DMS79 (cell line): ENCODE measurements around the gene MAP4K3.
"Not testable (repeated sequence)": the region's sequence is repeated elsewhere in the genome, so short reads cannot be mapped to it uniquely, and the experiment has no call there.

ENCODE experiments used
- DNase-seq: peaks from one replicate; lab custom pipeline; 2025; lab: John Stamatoyannopoulos, UW

MAP4K3 gene

DNA sequence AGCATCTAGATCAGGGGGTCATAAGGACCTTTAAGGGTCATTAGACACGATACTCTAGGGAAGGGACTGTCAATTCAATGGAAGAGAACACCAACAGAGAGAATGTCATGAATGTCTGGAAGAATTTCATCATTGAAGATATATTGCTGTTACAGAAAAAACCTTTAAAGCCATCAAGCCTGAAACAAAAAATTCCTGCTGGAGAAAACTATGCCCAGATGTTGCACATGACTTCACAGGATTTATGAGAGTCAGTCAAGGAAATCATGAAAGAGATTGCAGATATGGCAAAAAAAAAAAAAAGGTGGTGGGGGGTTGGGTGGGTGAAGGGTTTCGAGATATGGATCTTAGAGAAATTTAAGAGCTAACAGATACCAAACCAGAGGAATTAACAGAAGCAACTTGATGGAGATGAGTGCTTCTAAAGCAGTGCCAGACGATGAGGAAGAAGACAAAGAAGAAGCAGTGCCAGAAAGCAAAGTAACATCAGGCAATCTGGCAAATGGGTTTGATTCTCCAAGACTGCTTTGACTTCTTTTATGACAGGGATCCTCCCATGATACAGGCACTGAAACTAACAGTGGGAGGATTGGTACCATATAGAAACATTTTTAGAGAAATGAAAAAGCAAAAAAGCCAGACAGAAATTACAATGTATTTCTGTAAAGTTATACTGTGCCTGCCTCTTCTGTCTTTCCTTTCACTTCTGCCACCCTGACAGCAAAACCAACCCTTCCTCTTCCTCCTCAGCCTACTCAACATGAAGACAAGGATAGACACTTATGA, 28.5 kb downstream of the MAP4K3 start:
- no peak for DNase-seq

DNA sequence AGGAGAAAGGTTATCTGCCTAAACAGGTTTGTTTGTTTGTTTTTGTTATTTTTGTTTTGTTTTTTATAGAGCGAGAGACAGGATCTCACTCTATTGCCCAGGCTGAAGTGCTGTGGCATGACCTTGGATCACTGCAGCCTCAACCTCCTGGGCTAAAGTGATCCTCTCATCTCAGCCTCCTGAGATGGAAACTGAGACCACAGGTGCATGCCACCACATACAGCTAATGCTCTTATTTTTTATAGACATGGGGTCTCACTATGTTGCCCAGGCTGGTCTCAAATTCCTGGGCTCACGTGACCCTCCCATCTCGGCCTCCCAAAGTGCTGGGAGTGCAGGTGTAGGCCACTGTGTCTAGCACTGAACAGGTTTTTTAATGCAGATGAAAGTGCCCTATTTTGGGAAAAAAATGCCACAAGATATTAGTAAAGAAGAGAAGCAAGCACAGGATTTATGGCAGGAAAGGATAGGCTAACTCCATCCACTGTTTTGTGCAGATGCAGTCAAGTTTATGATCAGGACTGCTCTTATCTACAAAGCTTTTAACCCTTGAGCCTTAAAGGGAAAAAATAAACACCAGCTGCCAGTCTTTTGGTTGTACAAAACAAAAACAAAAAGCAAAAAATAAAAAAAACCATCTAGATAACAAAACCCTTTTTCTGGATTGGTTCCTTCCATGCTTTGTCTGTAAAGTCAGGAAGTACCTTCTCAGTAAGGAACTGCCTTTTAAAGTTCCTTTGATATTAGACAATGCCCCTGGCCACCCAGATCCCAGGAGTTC, 29.4 kb downstream of the MAP4K3 start:
- no peak for DNase-seq

DNA sequence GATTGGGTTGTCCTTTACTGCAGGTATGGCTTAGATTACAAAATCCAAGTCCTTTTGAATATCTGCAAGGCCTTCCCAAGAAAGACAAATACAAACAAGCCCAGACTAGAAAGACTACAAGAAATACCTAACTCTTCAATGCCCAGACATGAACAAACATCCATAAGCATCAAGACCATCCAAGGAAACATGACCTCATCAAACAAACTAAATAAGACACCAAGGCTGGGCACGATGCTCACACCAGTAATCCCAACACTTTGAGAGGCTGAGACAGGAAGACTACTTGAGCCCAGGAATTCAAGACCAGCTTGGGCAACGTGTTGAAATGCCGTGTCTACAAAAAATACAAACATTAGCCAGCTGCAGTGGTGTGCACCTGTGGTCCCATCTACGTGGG, 31.7 kb downstream of the MAP4K3 start:
- DNase-seq: no peak

DNA sequence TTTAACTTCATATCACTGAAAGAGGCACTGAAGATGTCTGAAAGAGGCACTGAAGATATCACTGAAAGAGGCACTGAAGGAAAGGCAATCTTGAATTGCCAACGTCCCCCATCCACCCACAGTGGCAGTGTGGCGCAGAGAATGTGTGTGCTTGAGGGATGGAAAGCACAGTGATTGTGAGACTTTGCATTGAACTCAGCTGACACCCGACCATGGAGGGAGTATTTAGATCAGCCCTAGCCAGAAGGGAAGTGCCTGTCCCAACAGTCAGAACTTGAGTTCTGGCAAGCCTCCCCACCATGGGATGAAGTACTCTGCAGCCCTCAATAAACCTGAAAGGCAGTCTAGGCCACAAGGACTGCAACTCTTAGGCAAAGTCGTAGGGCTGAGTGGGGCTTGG, 33.8 kb downstream of the MAP4K3 start:
- DNase-seq: no peak

DNA sequence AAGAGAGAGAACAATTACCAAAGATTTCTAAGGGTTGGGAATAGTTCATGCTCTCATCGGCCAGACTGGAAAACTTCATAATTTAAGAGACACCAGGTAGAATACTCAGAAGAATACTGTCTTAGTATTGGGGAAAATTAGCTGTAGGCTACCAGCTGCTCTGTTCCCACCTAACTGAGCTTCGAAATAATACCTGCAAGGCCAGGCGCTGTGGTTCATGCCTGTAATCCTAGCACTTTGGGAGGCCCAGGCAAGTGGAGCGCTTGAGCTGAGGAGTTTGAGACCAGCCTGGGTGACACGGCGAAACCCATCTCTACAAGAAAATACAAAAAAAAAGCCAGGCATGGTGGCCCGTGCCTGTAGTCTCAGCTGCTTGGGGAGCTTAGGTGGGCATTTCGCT, 35.8 kb downstream of the MAP4K3 start:
- no peak for DNase-seq

DNA sequence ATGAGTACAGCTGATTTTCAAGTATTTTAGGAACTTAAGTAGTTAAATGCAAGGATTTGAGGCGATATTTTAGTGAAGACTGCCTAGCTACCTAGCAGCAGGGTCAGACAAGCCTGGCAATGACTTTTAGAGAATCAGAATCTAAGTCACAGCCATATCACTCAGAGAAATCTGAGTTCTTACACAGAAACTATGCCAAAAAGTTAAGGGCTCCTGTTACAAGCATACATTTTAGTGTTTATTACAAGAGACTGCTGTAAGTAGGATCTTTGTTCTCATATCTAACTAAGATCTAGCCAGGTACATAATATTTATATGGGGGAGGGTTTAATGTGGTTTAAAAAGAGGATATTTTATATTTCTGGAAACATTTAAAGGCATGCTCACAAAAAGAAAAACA, 37.5 kb downstream of the MAP4K3 start:
- no peak for DNase-seq

DNA sequence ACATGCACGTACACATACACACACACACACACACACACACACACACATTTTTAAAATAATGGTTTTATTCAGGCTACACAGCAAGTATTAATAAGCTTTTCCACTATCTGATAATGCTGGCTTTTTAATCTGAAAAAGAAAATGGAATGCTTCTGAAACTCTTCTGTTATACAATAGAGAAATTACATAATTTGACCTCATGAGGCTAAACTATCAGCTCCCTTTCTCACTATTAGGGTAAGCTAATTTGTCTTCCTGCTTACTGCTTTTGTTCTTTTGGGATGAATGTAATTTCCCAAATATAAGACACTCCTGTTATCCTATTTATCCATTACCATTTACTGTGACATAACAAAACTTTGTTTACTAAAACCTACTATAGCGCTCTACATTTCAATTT, 41.8 kb downstream of the MAP4K3 start:
- DNase-seq: no peak

DNA sequence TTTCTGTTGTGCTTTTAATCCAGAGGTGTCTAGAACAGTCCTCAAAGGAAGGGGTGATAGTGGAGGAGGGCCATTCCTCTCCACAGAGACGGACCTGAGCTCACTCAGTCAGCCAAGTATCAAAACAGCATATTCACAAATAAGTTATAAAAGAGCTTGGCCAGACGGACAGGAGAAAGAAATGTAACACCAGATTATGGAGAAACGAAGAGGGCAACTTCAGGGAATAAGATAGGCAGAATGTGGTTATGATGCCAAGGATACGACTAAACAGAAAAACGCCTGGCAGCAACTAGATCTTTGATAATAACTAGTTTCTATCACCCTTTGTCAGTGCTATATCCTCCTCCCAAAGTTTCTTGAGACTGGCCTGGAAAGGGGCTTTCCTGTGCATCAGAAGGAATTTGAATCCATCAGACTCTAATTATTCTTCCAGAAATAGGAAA, 42.5 kb downstream of the MAP4K3 start:
- DNase-seq: no peak

DNA sequence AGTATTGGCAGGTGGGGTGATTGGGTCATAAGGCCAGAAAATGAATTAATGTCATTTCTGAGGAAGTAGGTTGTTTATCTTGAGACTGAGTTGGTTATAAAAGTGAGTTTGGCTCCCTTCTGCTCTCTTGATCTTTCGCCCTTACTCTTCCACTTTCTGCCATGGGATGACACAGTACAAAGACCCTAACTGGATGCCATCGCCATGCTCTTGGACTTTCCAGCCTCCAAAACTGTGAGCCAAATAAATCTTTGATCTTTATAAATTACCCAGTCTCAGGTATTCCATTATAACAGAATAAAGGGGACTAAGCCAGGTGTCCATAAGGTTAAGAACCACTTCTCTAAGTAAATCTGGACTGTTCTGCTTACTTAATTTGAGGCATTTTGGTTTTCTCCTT, 44.4 kb downstream of the MAP4K3 start:
- DNase-seq: no peak

DNA sequence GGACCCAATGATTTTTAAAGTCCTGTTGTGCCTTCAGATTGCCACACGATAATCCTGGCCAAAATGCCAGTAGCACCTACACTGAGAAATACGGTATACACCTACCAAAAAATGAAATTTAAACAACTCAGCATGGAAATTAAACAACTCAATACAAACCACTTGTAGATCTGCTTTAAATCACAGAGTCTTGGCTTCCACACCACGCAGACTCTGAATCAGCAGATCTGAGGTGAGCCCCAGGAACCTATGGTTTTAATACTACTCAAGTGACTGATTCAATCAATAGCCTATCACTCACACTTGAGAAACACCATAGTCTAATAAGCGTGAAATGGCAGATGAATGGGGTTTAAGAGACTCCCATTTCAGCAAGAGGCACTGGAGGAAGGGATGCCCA, 46.9 kb downstream of the MAP4K3 start:
- no peak for DNase-seq

DNA sequence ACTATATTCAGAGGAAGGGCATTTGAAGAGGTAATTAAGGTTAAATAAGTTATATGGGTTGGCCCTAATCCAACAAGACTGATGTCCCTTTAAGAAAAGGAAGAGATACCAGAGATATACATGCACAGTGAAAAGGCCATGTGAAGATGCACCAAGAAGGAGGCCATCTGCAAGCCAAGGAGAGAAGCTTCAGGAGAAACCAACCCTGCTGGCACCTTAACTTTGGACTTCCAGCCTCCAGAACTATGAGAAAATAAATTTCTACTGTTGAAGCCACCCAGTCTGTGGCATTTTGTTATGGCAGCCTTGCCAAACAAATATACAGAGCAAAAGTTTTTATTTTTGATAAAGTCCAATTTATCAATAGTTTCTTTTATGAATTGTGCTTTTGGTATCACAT, 51.0 kb downstream of the MAP4K3 start:
- no peak for DNase-seq

DNA sequence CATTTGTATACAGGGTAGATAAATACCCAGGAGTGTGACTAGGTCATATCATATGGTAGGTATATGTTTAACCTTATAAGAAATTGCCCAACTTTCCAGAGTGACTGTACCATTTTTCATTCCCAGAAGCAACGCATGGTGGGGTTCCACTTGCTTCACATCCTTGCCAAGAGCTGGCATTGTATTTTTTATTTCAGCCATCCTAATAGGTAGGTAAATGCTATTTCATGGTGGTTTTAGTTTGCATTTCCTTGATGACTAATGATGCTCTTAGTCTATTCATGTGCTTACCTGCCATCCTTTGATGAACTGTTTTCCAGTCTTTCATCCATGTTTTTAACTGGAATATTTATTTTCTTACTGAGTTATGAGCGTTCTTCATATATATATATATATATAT, 51.9 kb downstream of the MAP4K3 start:
- no peak for DNase-seq

DNA sequence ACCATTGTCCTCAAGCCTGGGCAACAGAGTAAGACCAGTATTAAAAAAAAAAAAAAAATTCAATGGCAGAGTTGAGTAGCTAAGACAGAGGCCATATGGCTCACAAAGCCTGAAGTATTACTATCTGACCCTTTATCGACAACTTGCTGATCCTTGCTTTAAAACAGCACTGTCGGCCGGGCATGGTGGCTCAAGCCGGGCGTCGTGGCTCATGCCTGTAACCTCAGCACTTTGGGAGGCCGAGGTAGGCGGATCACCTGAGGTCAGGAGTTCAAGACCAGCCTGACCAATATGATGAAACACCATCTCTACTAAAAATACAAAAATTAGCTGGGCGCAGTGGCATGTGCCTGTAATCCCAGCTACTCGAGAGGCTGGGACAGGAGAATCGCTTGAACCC, 53.0 kb downstream of the MAP4K3 start:
- not testable (repeated sequence) for DNase-seq

DNA sequence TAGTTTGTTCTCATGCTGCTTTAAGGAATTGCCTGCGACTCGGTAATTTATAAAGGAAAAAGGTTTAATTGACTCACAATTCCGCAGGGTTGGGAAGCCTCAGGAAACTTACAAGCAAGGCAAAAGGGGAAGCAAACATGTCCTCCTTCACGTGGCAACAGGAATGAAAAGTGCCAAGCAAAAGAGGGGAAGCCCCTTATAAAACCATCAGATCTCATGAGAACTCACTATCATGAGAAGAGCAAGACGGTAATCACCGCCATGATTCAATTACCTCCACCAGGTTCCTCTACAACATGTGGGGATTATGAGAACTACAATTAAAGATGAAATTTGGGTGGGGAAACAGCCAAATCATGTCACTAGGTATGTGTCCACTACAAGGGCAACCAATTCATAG, 53.9 kb downstream of the MAP4K3 start:
- no peak for DNase-seq

DNA sequence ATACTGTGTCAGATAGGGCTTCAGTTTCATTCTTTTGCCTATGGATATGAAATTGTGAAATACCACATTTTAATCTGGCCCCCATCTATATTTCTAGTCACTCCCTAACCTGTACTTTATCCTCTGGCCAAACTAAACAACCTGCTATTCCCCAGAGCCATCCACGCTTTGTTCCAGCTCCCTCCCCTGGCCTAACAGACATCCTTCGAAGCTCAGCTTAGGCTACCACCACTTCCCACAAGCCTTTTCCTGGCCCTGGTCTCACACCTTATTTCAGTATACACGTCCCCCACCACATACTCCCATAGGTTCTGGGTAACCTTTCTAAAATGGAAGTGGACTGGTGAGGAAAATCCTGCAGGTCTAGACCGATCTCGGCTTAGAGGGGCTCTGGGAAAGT, 55.4 kb downstream of the MAP4K3 start:
- no peak for DNase-seq

DNA sequence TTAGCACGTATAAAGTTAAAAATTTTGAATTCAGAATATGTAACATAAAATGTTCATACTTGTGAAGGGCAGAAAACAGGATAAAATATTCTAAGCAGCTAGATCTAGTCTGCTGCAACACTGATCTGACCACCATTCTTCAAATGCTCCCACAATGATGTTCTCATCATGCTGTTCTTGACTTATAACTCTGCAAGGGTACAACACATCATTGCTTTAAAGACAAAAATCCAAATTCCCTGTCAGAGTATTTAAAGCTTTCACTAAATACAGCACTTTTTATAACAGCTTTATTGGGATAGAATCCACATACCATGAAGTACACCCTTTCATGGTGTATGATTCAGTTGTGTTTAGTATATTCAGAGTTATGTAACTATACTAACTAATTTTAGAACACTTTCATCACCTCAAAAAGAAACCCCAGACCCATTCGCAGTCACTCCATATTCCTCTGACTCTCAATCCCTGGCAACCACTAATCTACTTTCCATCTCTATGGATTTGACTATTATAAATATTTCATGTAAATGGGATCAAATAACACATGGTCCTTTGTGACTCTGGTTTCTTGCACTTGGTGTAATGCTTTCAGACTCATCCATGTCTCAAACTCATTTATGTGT, 56.4 kb downstream of the MAP4K3 start:
- no peak for DNase-seq

DNA sequence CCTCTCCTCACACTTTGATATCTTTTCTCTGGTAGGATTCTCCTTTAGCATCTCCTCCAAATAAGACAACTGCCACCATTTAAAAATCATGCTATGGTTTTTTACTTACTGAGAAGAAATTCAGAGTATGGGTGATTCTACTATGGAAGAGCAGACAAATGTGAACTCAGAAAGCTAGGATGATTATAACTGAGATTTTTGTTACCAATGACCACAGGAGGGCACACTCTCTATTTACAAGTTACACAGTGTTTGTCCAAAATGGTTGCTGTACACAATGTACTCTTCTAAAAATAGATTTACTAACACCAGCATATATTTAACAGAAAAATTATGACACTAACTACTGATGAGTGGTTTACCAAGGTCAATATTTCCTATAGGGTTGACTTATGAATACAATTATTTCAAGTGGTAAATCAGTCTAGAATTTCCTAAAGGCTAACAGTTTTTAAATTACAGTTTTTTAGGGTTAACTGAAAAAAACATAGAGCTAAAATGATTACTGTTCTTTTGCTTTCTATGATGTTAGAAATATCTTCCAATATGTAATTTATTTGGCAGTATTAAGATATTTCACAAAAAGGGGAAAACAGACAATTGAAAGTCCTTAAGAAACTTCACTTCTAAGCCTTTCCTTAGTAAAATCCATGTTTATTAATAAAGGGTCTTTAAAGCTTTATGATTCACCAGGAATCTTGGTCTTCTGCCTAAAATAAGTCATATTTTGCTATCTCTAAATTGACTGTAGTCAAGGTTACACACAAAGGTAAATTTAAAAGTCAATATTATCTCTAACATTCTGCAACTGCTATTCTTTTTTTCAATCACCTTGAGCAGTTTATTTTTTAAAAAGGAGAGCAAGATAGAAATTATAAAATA, 57.2 kb downstream of the MAP4K3 start:
- no peak for DNase-seq

DNA sequence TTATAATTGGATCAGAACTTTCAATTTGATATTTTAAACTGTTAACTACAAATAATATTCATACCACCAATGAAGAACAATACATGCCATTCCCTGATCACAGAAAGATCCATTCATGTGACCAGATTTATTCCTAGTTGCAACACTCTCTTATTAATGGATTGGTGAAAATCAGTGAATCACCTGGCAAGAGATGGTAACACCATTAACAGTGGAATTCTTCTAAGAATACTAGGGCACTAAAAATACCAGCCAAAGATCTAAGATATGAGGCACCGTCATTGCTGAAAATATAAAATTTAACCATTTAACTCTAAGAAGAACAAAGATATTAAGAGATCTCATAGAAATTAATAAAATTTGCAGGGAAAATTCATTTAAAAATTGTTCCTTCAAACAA, 58.1 kb downstream of the MAP4K3 start:
- DNase-seq: no peak

DNA sequence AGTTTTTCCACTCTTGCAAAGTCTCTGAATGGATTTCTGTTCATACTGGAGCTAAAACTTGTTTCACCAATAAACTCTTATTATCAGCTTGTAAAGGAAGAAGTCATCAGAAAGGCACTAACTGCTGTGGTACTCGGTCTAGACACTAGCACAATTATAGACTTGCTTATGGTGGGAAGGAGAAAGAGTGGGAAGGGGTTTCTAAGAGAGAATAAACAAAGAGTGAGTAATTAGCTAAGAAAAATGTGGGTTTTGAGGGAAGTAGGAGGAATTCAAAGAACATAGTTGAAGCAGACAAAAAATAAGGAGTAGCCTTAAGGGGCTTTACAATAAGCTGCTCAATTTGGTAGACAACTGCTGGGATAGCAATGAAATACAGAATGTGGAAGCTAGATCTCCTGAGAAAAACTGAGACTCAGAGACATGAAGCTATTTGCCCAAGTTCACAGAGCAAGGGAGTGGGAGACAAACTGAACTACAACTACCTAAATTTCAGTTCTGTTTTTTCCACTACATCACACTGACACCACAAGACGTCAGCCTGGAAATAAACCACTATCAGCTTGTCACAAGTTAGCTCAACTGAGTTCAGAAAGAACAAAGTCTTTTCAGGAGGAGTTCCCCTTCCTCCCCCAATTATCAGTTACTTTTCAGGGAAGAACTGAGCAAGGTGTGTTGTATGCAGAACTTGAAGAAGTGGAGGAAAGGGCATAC, 59.7 kb downstream of the MAP4K3 start:
- DNase-seq: no peak

DNA sequence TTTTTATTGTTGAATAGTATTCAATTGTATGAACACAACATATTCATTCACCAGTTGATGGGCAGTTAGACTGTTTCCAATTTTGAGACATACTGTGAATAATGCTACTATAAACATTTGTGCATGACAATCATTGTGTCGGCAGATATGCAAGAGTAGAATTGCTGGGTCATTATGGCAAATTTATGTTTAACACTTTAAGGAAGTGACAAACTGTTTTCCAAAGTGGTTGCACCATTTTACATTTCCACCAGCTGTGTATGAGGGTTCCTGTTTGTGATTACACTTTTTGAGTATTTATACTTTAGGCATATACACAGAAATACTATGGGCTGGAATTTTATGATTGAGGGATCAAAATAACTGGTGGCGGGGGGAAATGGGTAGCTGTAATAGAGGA, 61.2 kb downstream of the MAP4K3 start:
- DNase-seq: no peak

DNA sequence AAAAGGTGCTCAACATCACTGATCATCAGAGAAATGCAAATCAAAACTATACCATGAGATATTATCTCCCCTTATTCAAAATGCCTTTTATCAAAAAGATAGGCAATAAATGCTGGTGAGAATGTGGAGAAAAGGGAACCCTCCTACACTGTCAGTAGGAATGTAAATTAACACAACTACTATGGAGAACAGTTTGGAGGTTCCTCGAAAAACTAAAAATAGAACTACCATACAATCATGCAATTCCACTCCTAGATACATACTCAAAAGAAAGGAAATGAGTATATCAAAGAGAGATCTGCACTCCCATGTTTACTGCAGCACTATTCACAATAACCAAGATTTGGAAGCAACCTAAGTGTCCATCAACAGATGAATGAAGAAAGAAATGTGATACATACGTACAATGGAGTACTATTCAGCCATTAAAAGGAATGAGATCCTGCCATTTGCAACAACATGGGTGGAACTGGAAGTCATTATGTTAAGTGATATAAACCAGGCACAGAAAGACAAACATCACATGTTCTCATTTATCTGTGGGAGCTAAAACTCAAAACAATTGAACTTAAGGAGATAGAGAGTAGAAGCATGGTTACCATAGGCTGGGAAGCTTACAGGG, 63.8 kb downstream of the MAP4K3 start:
- no peak for DNase-seq
